IMR-90 (cell line): ENCODE data around the gene MAPK13.

Experiments used
- BHLHE40 ChIP-seq: fragments of 150-350 bp; IDR thresholded peaks from 2 replicates; pipeline ENCODE4 v1.6.1; 2016; ENCODE audit warnings: mild to moderate bottlenecking, low read depth, low read length
- CTCF ChIP-seq: conservative IDR thresholded peaks from 2 replicates; pipeline ENCODE4 v1.5.1; 2012; ENCODE audit warnings: mild to moderate bottlenecking, low read depth, low read length, improper control_type of control experiment
- ELK1 ChIP-seq: fragments of 150-350 bp; IDR thresholded peaks from 2 replicates; pipeline ENCODE4 v1.6.1; 2016; ENCODE audit warnings: low read depth, mild to moderate bottlenecking, low read length, moderate library complexity, borderline replicate concordance
- FOS ChIP-seq: fragments of 150-350 bp; IDR thresholded peaks from 2 replicates; pipeline ENCODE4 v1.6.1; 2016; ENCODE audit warnings: low read depth, low read length
- MAFK ChIP-seq: IDR thresholded peaks from 2 replicates; pipeline ENCODE4 v1.6.1; 2012; ENCODE audit warnings: low read depth, low read length, improper control_type of control experiment
- MAZ ChIP-seq: IDR thresholded peaks from 2 replicates; pipeline ENCODE4 v1.6.1; 2012; ENCODE audit warnings: low read depth, mild to moderate bottlenecking, low read length, improper control_type of control experiment, moderate library complexity, borderline replicate concordance
- MXI1 ChIP-seq: IDR thresholded peaks from 2 replicates; pipeline ENCODE4 v1.6.1; 2012; ENCODE audit warnings: low read depth, mild to moderate bottlenecking, low read length, moderate library complexity, borderline replicate concordance
- NFE2L2 ChIP-seq: fragments of 150-350 bp; IDR thresholded peaks from 2 replicates; pipeline ENCODE4 v1.6.1; 2016; ENCODE audit warnings: low read depth, mild to moderate bottlenecking, low read length
- POLR2A ChIP-seq: IDR thresholded peaks from 2 replicates; pipeline ENCODE4 v1.6.1; 2012; ENCODE audit warnings: mild to moderate bottlenecking, low read depth, low read length
- RAD21 ChIP-seq: IDR thresholded peaks from 2 replicates; pipeline ENCODE4 v1.6.1; 2012; ENCODE audit warnings: low read length, improper control_type of control experiment
- RFX5 ChIP-seq: IDR thresholded peaks from 2 replicates; pipeline ENCODE4 v1.8.0; 2012; ENCODE audit warnings: low read depth, mild to moderate bottlenecking, low read length, moderate library complexity

GRCh38 chr6:36154286-36154685 lies 24.0 kb downstream of the MAPK13 start:
- TF ChIP-seq CTCF = no peak
- no peak for TF ChIP-seq NFE2L2
- no peak for TF ChIP-seq BHLHE40
- TF ChIP-seq MAZ = no peak
- no peak for TF ChIP-seq MAFK
- TF ChIP-seq ELK1 = no peak
- TF ChIP-seq RFX5 = no peak
- TF ChIP-seq POLR2A = no peak
- no peak for TF ChIP-seq RAD21
- TF ChIP-seq FOS = no peak
- TF ChIP-seq MXI1 = no peak
